ENCODE results near the gene PCK2. TPM values are rescaled to one million over a fixed set of nuclear protein-coding genes. Genes with fewer than 3 reads are reported as not detected.

The PCK2 gene
- total RNA-seq, 2 donors from 2014 or later, result 11.4 to 16.9 TPM

GRCh38 chr14:24110060-24110459 lies 15.9 kb downstream of the PCK2 start:
- no peak for ATAC-seq (ENCODE audit: insufficient number of reproducible peaks, low FRiP score, low read depth)
- Histone ChIP-seq H3K4me3 (no peak overlapping the region), H3K36me3 (no peaks in the 10 kb centered on the region), H3K27me3 (replicated peaks; ENCODE audit: insufficient read depth) (no peaks in the 10 kb centered on the region), H3K4me1 (ENCODE audit: control insufficient read depth in 1 of 2, low read depth in 2 of 2) (no peaks in the 10 kb centered on the region), H3K27ac (no peak overlapping the region), H3K9me3 (no peaks in the 10 kb centered on the region)
- TF ChIP-seq, protein P1, sequence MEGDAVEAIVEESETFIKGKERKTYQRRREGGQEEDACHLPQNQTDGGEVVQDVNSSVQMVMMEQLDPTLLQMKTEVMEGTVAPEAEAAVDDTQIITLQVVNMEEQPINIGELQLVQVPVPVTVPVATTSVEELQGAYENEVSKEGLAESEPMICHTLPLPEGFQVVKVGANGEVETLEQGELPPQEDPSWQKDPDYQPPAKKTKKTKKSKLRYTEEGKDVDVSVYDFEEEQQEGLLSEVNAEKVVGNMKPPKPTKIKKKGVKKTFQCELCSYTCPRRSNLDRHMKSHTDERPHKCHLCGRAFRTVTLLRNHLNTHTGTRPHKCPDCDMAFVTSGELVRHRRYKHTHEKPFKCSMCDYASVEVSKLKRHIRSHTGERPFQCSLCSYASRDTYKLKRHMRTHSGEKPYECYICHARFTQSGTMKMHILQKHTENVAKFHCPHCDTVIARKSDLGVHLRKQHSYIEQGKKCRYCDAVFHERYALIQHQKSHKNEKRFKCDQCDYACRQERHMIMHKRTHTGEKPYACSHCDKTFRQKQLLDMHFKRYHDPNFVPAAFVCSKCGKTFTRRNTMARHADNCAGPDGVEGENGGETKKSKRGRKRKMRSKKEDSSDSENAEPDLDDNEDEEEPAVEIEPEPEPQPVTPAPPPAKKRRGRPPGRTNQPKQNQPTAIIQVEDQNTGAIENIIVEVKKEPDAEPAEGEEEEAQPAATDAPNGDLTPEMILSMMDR (IDR thresholded peaks at IDR 0.05), result no peak
- DNase-seq (ENCODE audit: low spot score), result no peak

GRCh38 chr14:24110523-24110922 lies 16.4 kb downstream of the PCK2 start:
- H3K4me3 ChIP-seq, result no peak overlapping the region
- DNase-seq (ENCODE audit: low spot score), result no peak
- no peaks in the 10 kb centered on the region for H3K9me3 ChIP-seq

GRCh38 chr14:24113379-24113800 lies 19.3 kb downstream of the PCK2 start:
- no peaks in the 10 kb centered on the region for H3K9me3 ChIP-seq
- DNase-seq (ENCODE audit: low spot score) (no peak), ATAC-seq (ENCODE audit: insufficient number of reproducible peaks, low FRiP score, low read depth) (no peak)
- TF ChIP-seq, protein P1 (IDR thresholded peaks at IDR 0.05), result no peak
- H3K4me3 ChIP-seq, result peak overlapping the region; percentile 92
- H3K27me3 ChIP-seq (replicated peaks; ENCODE audit: insufficient read depth), result no peaks in the 10 kb centered on the region
- peak overlapping the region; percentile 97 to 98 for H3K27ac ChIP-seq
- H3K4me1 ChIP-seq (ENCODE audit: control insufficient read depth in 1 of 2, low read depth in 2 of 2), result peaks cover 7 to 18% of the 10 kb centered on the region in 2 donors
- H3K36me3 ChIP-seq, result no peaks in the 10 kb centered on the region

More at GRCh38 chr14:24110523-24110922, 16.4 kb downstream of the PCK2 start:
- TF ChIP-seq, protein P1 (IDR thresholded peaks at IDR 0.05), result no peak
- no peaks in the 10 kb centered on the region for H3K27me3 ChIP-seq (replicated peaks; ENCODE audit: insufficient read depth)
- H3K27ac ChIP-seq, result no peak overlapping the region
- no peaks in the 10 kb centered on the region for H3K36me3 ChIP-seq
- ATAC-seq (ENCODE audit: insufficient number of reproducible peaks, low FRiP score, low read depth), result no peak
- peaks cover 0 to 2% of the 10 kb centered on the region in 2 donors for H3K4me1 ChIP-seq (ENCODE audit: control insufficient read depth in 1 of 2, low read depth in 2 of 2)

DNA sequence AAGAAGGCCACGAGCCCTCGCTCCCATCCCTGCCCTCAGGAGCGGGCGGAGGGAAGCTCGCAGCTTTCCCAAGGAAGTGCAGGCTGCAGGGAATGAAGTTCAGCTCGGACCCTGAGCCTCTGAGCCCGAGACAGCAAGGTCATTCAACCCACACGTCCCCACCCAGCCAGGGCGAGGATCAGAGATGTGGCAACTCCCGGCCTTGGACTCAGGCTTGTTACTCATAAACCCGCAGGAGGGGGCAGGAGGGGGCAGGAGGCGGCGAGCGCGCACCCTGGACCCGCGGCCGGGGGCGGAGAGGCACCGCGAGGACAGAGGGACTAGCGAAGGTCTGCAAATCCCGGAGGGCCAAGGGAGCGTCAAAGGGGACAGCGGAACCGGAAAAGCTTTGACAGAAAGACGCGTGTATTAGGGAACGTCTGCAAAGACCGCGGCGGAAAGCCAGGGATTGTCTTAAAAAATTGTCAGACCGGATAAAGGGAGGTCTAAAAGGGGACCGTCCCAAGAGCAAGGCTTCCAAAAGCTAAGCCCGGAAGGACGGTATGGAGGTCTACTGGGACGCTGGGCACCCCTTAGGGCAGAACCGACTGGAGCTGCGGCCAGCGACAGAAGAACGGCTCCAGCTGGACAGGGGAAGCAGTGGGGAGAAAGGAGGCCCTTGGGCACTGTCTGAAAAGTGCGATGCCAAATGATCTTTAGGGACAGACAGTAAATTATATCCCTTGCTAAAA lies 19.9 kb downstream of the PCK2 start:
- Histone ChIP-seq H3K27me3 (replicated peaks; ENCODE audit: insufficient read depth) (no peaks in the 10 kb centered on the region), H3K36me3 (peaks cover 1% of the 10 kb centered on the region), H3K9me3 (no peaks in the 10 kb centered on the region), H3K4me1 (ENCODE audit: control insufficient read depth in 1 of 2, low read depth in 2 of 2) (peaks cover 7 to 18% of the 10 kb centered on the region in 2 donors), H3K4me3 (peak overlapping the region; percentile 92), H3K27ac (peak overlapping the region; percentile 97 to 98)
- peak; percentile 34 for ATAC-seq (ENCODE audit: insufficient number of reproducible peaks, low FRiP score, low read depth)
- TF ChIP-seq, protein P1 (IDR thresholded peaks at IDR 0.05), result no peak
- DNase-seq (ENCODE audit: low spot score), result peak; percentile 82

- Histone ChIP-seq H3K4me3 (peak within 1 kb of the TSS; percentile 92), H3K27me3 (replicated peaks; ENCODE audit: insufficient read depth) (no peaks in the 10 kb centered on the region), H3K27ac (peak within 1 kb of the TSS; percentile 98), H3K4me1 (ENCODE audit: control insufficient read depth in 1 of 2, low read depth in 2 of 2) (peaks cover 7 to 18% of the 10 kb centered on the region in 2 donors), H3K36me3 (peaks cover 10% of the 10 kb centered on the region), H3K9me3 (no peaks in the 10 kb centered on the region)
- peak; percentile 97 for DNase-seq (ENCODE audit: low spot score)
- TF ChIP-seq, protein P1 (IDR thresholded peaks at IDR 0.05), result no peak
- ATAC-seq (ENCODE audit: insufficient number of reproducible peaks, low FRiP score, low read depth), result peak; percentile 97
Observed at GRCh38 chr14:24114532-24115421, 20.7 kb downstream of the PCK2 start, which contains the start of the genes DCAF11 and NRL. Gene DCAF11 (plus strand): TSS chr14:24114777. CDS start chr14:24115595, 818 bp downstream. Gene NRL (minus strand): TSS chr14:24114949. CDS start chr14:24082848, 32,101 bp downstream.
